ENCODE results near the gene COMMD6.

Gene COMMD6

DNA sequence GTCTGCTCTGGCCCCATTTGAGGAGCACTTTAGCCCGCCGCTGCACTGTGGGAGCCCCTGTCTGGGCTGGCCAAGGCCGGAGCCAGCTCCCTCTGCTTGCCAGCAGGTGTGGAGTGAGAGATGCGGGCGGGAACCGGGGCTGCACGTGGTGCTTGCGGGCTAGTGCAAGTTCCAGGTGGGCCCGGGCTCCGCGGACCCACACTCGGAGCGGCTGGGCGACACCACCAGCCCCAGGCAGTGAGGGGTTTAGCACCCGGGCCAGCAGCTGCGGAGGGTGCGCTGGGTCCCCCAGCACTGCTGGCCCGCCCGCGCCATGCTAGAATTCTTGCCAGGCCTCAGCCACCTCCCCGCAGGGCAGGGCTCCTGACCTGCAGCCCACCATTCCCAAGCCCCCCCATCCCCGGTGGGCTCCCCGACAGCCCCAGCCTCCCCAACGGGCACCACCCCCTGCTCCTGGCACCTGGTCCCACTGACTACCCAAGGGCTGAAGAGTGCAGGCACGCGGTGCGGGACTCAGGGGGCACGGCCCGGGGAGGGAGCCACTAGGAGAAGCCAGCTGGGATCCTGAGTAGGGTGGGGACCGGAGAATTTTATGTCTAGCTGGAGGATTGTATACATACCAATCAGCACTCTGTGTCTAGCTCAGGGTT, 19.1 kb downstream of the COMMD6 start:
- DNase-seq, result no peak

DNA sequence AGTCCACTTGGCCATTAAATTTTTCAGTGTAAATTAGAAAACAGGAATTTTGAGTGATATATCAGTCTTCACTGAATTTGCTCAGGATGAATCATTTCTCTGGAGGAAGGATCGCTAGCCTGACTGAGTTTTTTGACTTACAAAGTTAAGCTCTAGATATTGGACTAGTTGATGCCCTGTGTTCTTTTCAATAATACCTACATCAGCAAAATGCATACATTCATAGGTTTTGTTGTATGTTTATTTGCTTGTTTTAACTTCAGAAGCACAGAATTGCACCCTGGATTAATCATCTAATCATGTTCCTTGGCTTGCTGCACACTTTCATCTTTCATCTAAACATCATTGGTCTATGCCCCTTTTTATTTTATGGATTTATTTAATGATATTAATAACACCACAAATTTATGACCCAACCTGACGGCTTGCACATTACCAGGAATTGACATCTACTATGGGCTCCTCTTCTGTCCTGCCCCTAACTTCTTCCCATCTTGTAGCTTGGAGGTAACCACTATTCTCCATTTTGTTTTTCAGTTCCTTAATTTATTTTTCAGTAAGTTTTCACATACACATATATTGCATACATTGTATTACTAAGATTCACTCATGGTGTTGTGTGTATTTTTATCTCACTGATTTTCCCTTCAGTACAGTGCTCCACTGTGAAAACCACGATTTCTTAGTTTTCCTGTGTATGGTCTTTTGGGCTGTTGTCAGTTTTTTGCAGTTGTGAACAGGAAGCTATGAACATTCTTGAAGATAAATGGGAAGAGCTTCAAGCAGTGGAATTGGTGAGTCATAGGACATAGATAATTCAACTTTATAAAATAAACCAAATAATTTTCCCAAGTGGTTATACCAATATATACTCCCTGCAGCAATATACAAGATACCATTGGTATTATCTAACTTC, 23.3 kb downstream of the COMMD6 start:
- no peak for DNase-seq

DNA sequence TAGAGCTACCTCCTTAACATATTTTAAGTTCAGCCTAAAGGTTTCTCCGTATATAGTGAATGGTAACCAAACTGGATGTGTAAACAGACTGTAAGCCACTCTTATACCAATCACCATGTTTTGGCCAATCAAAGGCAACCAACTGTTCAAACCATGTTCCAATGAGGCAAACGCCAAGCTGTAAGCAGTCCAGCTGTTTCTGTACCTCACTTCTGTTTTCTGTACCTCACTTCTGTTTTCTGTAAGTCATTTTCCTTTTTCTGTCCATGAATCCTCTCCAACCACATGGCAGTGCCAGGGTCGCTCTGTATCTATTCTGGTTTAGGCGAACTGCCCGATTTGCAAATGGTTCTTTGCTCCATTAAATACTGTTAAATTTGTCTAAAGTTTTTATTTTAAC, 24.4 kb downstream of the COMMD6 start:
- DNase-seq, result no peak

DNA sequence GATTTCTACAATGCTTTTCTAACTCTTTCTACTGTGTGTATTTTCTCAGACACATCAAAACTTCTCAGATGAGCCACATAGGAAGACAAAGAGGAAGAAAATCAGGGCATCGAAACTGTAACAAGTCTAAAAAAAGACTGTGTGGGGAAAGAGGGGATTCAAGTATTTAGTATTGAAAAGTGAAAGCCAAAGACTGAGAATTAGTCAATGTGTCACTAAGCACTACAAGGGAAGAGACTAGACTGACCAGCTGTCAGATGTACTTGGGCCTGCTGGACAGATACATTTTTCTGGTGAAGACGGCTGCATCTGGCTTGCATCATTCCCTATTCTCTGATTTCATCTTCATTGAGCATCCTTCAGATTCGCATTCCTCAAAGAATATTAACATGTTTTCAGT, 25.4 kb downstream of the COMMD6 start:
- no peak for DNase-seq

DNA sequence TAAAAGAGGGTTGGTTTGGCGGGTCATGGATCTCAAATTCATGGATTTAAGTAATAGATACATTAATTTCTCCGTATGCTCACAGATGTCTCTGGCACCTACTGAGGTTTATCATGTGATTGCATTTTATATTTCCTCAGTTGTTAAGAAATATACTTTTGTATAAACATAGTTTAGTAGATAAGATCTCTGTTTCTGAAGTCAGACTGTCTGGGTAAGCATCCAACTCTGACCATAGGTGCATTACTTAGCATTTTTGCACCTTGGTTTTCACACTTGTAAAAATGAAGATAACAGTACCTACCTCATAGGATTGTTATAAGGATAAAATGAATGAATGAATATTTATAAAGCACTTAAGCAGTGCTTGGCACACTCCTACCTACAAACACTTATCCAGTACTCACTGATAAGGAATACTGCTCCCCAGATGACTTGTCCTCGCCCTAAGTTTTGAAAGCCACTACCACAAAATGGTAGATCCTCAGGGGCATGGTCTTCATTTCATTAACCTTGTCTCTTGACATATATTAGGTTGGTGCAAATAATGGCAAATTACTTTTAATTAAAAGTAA, 26.5 kb downstream of the COMMD6 start:
- DNase-seq, result no peak

DNA sequence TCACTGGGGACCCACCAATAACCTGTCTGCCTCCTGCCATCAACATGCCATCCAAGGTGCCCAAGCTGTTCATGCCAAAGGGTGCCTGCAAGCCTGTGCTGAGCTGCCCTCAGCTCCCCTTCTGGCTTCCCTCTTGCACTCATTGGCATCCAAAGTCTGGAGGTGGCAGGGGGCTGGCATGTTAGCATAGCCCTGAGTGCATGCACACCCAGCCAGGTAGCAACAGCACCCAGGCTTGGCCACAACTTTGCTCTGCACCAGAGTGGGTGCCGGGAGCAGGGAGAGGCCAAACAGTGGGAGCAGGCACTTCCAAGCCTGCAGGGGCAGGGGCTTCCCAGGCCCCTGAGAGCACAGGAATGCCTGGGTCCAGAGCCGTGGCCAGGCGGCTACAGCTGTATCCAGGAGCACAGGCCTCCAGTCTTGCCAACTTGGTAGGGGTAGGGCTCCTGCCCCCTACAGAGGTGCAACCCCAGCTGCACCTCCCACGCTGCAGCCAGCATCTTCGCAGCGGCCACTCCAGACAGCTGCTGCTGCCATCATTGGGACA, 29.6 kb downstream of the COMMD6 start:
- DNase-seq, result no peak

DNA sequence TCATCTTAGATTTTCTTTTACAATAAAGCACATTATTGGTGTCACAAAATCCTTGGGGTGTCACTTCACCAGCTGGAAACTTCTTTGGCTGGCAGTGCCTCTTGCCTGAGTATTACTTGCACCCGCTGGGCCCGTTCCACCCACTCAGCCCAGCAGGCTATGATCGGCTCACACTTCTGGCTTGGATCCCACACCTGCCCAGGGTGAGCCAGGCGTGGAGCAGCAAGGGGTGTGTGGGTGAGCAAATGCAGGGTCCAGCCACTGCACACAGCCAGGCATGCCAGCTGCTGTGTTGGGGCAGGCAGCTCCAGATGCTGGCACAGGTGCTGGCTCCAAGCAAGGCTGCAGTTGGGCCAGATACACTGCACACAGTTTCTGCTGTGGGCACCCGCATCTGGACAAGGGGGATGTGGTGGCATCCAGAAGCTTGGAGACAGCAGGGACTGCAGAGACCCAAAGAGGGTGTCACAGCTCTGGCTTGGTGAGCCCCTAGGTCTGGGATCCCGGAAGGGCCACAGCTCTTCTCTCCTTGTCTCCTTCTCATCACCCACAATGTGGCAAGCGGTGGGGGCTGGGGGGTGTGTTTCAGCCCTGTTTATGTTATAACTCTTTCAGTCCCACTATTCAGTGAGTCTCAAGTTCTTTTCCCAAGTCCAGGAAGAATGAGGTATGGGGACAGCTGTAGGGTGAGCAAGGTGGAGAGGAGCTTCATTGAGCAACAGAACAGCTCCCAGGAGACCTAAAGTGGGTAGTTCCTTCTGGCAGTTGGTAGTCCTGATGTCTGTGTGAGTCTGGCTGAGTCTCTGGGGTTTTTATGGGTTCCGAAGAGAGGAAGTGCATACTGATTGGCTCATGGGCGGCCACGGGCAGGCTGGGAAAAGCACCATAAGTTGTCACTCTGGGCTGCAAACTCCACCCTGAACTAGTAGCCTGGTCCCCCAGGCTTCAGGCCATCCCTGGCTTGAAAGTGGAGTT, 30.3 kb downstream of the COMMD6 start:
- no peak for DNase-seq

DNA sequence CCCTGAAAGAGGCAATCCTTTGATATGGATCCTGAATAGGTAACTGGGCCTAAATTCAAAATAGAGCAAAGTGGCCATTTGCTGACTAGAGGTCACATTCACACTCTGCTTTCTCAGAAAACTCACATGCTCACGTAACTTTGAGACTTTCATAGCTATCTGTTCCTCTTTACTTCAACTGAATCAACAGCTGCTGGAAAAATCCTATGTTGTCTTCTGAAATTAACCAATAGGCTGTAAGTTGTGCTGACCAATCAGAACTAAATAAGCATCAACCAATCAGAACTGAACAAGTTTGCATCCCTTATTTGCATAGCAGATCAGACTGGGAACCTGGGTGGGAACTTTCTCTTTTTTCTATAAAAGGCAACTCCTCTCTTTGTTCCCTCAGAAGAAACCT, 31.6 kb downstream of the COMMD6 start:
- no peak for DNase-seq

DNA sequence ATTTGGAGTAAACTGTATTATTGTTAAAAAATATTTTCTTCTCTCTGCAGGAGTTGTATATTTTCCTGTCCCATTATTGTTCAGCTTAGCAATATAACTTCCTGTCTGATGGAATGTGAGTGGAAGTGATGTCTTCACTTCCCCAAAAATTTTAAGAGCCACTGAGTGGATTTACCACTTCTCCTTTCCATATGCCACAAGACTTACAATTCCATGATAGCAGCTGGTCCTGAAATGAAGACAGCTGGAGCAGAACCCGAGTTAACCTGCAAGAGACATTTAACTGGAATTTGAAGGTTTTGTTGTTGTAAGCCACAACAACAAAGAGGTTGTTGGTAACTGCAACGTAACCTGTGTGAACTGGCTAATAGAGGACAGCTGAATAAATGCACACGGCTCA, 32.3 kb downstream of the COMMD6 start:
- DNase-seq, result no peak

DNA sequence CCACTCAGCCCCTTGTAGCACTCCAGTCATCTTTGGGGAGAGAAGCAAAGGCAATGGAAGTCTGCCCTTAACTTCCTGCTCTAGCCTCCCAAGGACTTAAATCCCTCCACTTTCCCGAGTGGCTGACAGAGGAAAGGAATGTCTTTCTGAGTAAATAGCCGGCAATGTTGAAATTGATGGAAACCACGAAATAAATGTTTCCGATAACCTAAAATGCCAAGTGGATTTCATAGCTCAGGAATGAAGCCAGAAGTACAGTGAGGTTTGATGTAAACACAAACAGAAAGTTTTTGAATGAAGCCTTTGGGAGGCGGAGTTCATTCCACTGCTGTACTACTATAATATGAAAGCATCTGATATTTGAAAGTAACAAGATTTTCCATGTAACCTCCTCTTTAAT, 41.7 kb downstream of the COMMD6 start:
- DNase-seq, result no peak

DNA sequence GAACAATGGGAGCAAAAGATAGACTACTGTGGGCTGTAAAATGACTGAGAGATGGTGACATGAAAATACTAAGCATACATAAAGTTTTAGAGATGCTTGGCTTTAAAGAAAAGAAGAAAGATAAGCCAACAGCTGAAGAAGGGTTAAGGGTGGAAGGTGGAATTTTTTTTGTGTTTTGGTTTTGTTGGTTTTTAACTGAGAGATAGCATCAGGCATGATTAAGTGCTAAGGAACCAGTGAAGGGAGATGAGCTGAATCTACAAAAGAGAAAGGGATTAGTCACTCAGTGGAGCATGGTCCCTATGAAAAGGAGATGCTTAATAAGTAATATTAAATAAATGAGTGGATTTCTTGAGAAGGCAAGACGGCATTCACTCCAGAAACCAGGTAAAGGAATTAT, 43.1 kb downstream of the COMMD6 start:
- no peak for DNase-seq

DNA sequence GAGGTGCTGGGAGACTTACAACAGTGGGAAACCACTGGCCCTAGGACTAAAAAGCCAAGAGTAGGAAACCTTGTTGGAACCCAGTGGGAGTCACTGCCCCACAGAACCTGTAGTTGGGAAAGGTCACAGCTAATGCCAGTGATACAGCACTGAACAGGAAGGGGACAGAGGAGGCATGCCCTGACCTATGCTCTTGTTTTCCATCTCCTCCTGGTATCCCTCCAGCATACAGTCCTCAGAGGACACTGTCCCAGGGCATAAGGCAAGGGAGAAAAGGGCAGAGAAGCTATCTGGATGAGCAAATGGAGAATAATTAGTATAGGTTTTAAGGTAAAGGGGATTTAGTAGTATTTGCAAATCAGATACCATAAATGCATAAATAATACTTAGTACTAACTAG, 44.5 kb downstream of the COMMD6 start:
- DNase-seq, result no peak

DNA sequence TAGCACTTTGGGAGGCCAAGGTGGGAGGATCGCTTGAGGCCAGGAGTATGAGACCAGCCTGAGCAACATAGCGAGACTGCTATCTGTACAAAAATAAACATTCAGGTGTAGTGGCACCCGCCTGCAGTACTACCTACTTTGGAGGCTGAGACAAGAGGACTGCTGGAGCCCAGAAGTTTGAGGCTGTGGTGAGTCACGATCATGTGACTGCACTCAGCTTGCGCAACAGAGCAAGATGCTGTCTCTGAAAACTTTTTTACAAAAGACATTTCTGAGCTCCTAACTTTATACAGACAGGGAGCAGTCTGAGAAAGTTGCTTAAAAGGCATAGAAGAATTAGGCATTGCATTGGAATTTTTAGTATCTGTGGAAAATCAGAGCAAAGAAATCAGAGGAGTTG, 45.3 kb downstream of the COMMD6 start:
- no peak for DNase-seq

DNA sequence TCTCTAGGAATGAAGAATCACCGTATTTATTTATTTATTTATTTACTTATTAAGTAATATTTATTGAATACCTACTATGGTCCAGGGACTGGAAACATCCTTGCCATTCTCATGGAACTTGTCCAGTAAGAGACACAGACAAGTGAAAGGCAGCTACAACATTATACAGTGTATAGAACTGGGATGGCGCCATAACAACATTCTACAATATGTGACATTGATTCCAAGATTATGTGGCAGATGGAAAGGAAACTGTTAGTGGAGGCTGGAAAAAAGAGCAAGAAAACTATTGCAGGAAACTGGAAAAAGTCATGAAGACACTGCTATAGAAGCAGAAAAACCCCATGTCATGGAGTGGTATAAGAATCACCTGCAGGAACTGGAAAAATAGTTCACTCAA, 46.3 kb downstream of the COMMD6 start:
- no peak for DNase-seq

DNA sequence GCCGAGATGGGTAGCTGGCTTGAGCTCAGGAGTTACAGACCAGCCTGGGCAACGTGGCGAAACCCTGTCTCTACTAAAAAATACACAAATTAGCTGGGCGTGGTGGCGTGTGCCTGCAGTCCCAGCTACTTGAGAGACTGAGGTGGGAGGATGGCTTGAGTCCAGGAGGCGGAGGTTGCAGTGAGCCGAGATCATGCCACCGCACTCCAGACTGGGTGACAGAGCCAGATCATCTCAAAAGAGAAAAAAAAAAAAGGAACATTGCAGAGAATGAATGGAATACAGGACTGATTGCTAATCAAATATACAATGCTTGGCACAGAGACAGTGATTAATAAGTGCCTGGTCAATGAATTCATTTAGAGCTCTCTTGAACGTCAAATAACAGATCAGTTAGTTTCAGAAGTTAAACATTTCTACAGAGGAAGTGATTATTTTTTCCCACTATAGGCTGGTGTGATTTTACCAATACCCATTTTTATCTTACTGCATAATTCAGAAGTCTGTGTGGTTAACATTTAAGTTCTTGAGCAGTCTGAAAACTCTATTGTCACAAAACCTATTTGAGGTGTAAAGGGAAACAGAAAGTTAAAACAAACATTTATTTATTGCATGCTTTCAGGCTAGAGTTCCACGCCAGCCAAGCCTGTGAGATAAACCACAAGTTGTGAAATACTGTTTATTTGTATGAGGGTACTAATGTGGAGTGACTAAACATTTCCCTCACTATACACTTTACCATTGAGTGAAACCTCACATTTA, 48.0 kb downstream of the COMMD6 start:
- no peak for DNase-seq

DNA sequence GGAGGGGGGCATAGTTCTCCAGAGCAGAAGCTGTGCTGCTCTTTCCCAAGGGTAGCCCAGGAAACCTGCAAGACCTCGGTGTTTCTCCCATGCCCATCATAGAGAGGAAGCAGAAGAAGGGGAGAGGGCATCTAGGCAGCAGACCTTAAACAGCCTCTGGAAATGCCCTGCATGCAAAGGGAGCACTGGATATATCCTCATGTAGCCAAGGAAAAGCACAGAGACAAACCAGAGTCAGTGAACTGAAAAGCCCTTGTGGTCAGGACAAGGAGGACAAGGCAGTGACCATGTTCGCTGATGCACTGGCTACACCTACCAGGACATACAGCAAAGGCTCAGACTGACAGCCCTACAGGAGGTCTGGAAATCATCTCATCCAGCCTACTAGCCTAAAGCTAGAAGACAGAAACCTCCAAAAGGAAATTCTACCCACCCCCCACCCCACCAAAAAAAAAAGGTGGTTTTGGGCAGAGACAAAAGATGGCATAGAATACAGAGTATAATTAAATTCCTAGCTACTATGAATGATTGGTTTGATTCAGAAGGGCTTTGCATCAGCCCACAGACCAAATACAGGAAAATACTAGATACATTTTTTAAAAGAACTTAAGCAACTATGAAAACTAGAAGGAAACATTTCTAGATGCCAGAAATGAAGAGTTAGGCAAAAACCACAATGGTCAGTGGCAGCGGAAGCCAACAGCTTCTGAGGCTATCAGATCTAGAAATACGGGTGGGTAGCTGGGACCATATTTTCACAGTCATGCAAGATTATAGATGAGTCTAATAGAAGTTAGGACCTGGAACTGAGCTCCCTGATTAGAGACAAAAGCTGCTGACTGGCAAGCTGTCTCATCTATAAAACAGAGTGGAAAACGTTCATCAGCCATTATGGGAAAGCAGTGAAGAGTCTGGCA, 51.2 kb downstream of the COMMD6 start:
- peak; percentile 68 for DNase-seq

DNA sequence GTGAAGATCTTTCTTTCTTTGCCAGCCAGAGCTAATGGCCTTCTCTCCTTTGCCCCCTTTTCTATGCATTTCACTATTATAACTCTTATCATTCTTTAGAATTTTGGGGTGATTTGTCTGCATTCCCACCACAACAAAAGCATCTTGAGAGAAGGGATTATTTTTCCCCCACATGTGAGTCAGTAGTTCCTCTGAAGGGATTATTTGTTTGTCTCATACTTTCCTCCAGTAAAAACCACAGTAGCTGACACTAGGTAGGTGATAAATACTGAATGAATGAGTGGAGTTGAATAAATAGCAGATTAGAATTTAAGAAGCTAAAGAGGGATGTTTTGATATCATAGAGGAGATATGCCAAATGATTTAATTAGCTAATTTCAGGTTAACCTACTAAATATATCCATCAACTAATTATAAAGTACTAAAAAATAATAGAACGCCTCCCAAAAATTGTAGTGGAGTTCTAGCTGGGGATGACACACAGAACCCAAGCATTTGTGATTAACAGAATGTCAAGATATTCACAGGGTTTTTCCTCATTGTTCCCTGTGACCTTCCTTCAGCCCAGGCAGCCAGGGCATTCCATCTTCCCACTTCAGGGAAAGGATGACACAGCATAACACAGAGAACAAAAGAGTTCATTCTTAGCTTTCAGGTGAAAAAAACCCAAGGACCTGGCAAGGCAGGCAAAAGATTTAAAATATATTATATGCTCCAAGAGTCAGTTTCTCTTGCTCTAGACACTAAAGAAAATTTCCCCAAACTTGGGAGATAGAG, 52.2 kb downstream of the COMMD6 start:
- DNase-seq, result peak; percentile 76

DNA sequence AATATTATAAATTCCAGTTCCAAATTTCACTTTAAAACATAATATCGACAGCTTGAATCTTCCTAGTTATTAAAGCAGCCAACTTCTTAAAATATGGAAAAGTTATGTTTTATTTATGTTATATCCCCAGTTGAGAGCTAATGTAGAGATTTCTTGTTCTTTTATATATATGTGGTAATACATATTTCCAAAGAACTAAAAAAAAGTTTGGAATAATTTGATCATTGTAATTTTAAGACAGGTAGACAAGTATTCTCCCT, 54.9 kb downstream of the COMMD6 start:
- DNase-seq, result no peak

DNA sequence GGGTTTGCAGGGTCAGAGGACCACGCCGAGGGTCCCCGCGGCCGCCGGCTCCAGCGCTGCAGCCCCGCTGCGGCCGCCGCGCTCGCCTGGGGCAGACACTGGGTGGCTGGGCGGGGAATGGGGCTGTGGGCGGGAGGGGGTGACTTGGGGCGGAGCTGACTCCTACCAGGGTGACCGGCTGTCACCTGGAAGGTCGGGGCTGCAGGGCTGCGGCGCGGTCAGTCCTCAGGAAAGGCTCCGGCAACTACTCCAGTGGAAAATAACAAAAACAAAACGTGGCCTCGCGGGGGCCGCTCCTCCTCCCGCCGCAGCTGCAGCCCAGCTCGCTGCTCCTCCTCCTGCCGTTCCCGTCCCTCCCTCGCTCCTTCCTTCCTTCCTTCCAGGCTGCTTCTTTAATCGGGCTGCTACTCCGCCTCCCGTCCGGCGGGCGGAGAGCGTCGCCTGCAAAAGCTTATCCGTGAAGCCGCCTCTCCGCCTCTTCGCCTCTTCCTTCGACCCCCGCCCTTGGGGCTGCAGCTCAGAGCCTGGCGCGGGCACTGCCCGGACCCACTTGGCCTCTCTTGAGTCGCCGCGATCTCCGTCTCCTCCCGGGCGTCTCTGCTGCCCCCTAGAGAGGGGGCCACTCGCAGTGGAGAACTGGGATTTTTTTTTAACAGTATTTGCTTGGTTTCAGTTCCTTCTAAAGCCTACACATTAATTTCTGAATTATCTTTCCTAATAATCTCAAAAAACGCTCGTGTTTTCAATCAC, 55.4 kb downstream of the COMMD6 start, which contains the start of gene TBC1D4:
TBC1D4 (minus strand) TSS at position 100 of the 750 bp plus-strand sequence. CDS start 402 bp downstream, outside the sequence.
- DNase-seq, result peak; percentile 97

Data from islet precursor cell (in vitro differentiated cells).